Psoas muscle (tissue), 8 donors: ENCODE results near the gene TCERG1L. TPM values are rescaled to one million over a fixed set of nuclear protein-coding genes. Genes with fewer than 3 reads are reported as not detected.

ENCODE experiments used
- ATAC-seq, 4 donors: fragments of 200-7000 bp; cut with Tn5 transposase; one replicate each; pipeline ENCODE4 v1.9.1; 2020; ENCODE audit warnings: moderate library complexity in 3 of 4, mild to moderate bottlenecking in 2 of 4
- DNase-seq, 2 donors: peaks; one replicate each; pipeline ENCODE4 v3.0.0-alpha.2; 2020
- H3K27ac ChIP-seq: fragments of 200-600 bp; one replicate; pipeline ENCODE4 v1.8.0; 2022
- H3K27me3 ChIP-seq, 3 donors: fragments of 200-600 bp in 1 of 3; one replicate each; pipeline versions ENCODE4 v1.6.1 to v1.8.0; 2013 to 2022; ENCODE audit warnings: low read length in 2 of 3, mild to moderate bottlenecking in 2 of 3, moderate library complexity in 1 of 3; ENCODE audit not compliant: insufficient read depth in 3 of 3
- H3K36me3 ChIP-seq, 2 donors: fragments of 200-600 bp in 1 of 2; one replicate each; pipeline versions ENCODE4 v1.6.1 to v1.8.0; 2013 to 2022; ENCODE audit warnings: low read depth in 1 of 2, mild to moderate bottlenecking in 1 of 2, moderate library complexity in 1 of 2; ENCODE audit not compliant: insufficient read depth in 1 of 2
- H3K4me1 ChIP-seq: fragments of 200-600 bp; one replicate; pipeline ENCODE4 v1.8.0; 2022
- H3K4me3 ChIP-seq: fragments of 200-600 bp; one replicate; pipeline ENCODE4 v1.8.0; 2022; ENCODE audit warnings: mild to moderate bottlenecking
- H3K9me3 ChIP-seq: fragments of 200-600 bp; one replicate; pipeline ENCODE4 v1.8.0; 2022
- CTCF ChIP-seq: fragments of 200-600 bp; IDR thresholded peaks from one replicate; pipeline ENCODE4 v1.8.0; 2022; ENCODE audit warnings: antibody characterized with exemption
- WGBS, 3 donors: extraction: QIAGEN DNeasy Blood & Tissue Kit; methylation state at CpG; one replicate each; pipeline versions ENCODE4 v1.1.6 to v1.1.7; 2013; 5-methylcytosine and 5-hydroxymethylcytosine counted together
- intact Hi-C, 2 donors: fragments of 100-400 bp; cut with DNase I; formaldehyde crosslinking; loops; one replicate each; pipeline versions ENCODE4 v1.11.0 to v1.14.2; 2022
- polyA plus RNA-seq, 3 donors: library from polyadenylated mRNA; stranded (reverse); fragments of 200-250 nt; gene quantifications; one replicate each; pipeline ENCODE4 v1.2.3, GENCODE V29; 2013
- total RNA-seq, 4 donors: library from RNA; stranded (reverse); fragmentation: NEBNext Ultra II Directional in 2 of 4; extraction: Animal tissue kit (Norgen Biotek cat#: 25700) in 2 of 4; gene quantifications; one replicate each; pipeline versions ENCODE4 v1.2.1 to v1.2.4, GENCODE V29; 2021 to 2023
- donor health status: healthy with polysubstance abuse.
- donor health status: DM: no; HTN: no; CAD: no; lungs with moderate emphysema.
- donor health status: Bipolar disorder and iron deficiency.
- donor health status: healthy.
- donor health status: DM: yes; HTN: yes; CAD: no.
- donor health status: DM: no; HTN: no; CAD: no.
- donor health status: DM: no; HTN: no; CAD: no.
- donor health status: DM: yes; HTN: yes; CAD: no.

TCERG1L gene
- total and polyA plus RNA-seq, 7 donors = 0.01 TPM; not detected in 6

DNA sequence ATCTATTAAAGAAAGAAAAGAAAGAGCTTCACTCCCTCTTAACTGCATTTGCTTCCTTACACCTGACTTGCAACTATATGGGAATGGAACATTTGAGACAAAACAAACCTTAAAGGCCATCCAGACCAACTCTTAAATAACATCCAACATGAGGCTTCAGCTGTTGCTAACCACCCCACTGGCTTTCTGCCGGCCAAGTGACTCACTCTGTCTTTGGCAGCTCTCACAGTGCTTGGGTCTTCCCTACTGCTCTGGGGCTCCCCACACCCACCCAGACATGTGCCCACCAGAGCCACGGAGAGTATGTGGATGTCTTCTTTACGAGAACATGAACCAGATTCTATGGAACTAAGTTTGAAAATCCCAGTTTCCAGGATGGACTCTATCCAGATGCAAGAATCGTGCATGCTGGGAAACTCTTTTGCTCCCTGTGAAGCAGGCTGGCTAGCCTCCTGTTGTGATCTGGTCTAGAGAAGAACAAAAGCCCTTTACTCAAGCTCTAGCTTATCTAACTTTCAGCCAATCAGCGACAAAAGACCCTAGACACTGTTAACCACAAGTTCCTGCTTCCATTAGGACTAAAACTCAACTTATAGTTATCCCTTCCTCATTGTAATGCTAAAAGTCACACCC lies 245.7 kb downstream of the TCERG1L start:
- H3K27me3 ChIP-seq = peaks cover 0 to 7% (median 0%) of the 10 kb centered on the region in 3 donors
- H3K9me3 ChIP-seq = no peaks in the 10 kb centered on the region
- DNase-seq (no peak), ATAC-seq (peak in 1 of 4 donors; percentile 53)
- H3K4me1 ChIP-seq = no peaks in the 10 kb centered on the region
- no peak overlapping the region for H3K27ac ChIP-seq
- intact Hi-C loops = no loop called here
- WGBS, 3 donors = 21 to 35% (median 26%) methylated on average over 5 of the region's 5 CpGs
- no peak for TF ChIP-seq CTCF
- H3K4me3 ChIP-seq = no peak overlapping the region
- no peaks in the 10 kb centered on the region for H3K36me3 ChIP-seq

- WGBS, 3 donors = 84 to 89% (median 87%) methylated on average over 2 of the region's 2 CpGs
- intact Hi-C loops = no loop called here
- ATAC-seq (no peak), DNase-seq (no peak)
- no peaks in the 10 kb centered on the region for H3K9me3 ChIP-seq
- no peak for TF ChIP-seq CTCF
- H3K36me3 ChIP-seq = no peaks in the 10 kb centered on the region
- H3K4me1 ChIP-seq = no peaks in the 10 kb centered on the region
- H3K4me3 ChIP-seq = no peak overlapping the region
- H3K27ac ChIP-seq = no peak overlapping the region
- peaks cover 0 to 7% (median 0%) of the 10 kb centered on the region in 3 donors for H3K27me3 ChIP-seq
Observed at GRCh38 chr10:131063311-131063710, 248.2 kb downstream of the TCERG1L start.

DNA sequence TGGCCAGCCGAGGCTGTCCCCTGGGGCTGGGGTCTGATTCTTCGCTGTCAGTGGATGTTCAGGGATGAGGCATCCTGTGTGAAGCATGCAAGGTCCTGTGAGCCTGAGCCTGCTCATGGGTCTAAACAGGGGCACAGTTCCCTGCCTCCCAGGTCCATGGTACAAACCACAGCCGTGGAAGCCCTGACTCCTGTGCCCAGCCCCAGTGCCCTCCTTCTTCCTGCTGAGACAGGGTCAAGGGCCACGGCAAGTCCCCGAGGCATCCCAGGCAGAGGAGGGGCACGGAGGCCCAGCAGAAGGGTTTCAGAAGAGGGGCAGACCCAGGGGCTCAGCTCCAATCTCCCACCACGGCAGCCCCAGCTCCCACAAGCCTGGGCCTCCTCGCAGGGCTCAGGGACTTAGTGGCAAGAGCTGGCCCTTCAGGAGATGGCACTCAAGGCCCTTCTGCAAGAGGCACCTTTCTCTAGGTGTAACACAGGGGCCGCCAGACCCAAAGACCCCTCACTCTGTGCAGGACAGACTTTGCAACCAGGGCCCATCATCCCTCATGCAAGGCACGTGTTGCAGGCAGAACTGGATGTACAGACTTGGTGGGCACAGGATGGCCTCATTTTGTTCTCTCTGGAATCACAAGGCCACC lies 248.8 kb downstream of the TCERG1L start:
- H3K27me3 ChIP-seq = peaks cover 0 to 7% (median 0%) of the 10 kb centered on the region in 3 donors

GRCh38 chr10:131061216-131061615 lies 250.3 kb downstream of the TCERG1L start:
- no peaks in the 10 kb centered on the region for H3K9me3 ChIP-seq
- no peak overlapping the region for H3K27ac ChIP-seq
- ATAC-seq (no peak), DNase-seq (no peak)
- H3K4me1 ChIP-seq = no peaks in the 10 kb centered on the region
- intact Hi-C loops = no loop called here
- 70 to 76% (median 72%) methylated on average over 11 of the region's 11 CpGs for WGBS, 3 donors
- H3K27me3 ChIP-seq = peaks cover 0 to 2% (median 0%) of the 10 kb centered on the region in 3 donors
- no peak for TF ChIP-seq CTCF
- no peak overlapping the region for H3K4me3 ChIP-seq
- H3K36me3 ChIP-seq = no peaks in the 10 kb centered on the region

More for the DNA sequence above, 248.8 kb downstream of the TCERG1L start:
- Histone ChIP-seq H3K9me3 (no peaks in the 10 kb centered on the region), H3K4me1 (no peaks in the 10 kb centered on the region), H3K27ac (no peak overlapping the region), H3K4me3 (no peak overlapping the region), H3K36me3 (no peaks in the 10 kb centered on the region)
- ATAC-seq (no peak), DNase-seq (no peak)
- intact Hi-C loops = no loop called here
- TF ChIP-seq CTCF = no peak
- WGBS, 3 donors = 79 to 84% (median 83%) methylated on average over 10 of the region's 10 CpGs
